Left kidney (tissue), 1 donor: ENCODE data around the gene ZNF32. TPM values are rescaled to one million over a fixed set of nuclear protein-coding genes. Genes with fewer than 3 reads are reported as not detected.

Experiments
- polyA plus RNA-seq: library from polyadenylated mRNA; unstranded; fragments of 120-200 nt; gene quantifications from one replicate; pipeline ENCODE4 v1.2.1, GENCODE V29; 2013; ENCODE audit not compliant: insufficient read length

The ZNF32 gene
- polyA plus RNA-seq, 1 donor, result 65.8 TPM

Other genes with a start within 250 kb of the ZNF32 start
- gene HNRNPF, start 239.7 kb downstream of the ZNF32 start, polyA plus RNA-seq, result 204 TPM
- 13.7 TPM for gene ZNF487, start 211.8 kb downstream of the ZNF32 start, polyA plus RNA-seq
- gene ZNF239, start 74.3 kb downstream of the ZNF32 start, polyA plus RNA-seq, result 15.9 TPM
- gene ZNF485, start 42.4 kb downstream of the ZNF32 start, polyA plus RNA-seq, result 5.5 TPM